Measurements from ENCODE around the gene PGLYRP1. TPM values are rescaled to one million over a fixed set of nuclear protein-coding genes. Genes with fewer than 3 reads are reported as not detected.
A peak's percentile ranks its signal among the peaks of the same experiment; 100 is the strongest.

The PGLYRP1 gene
- total RNA-seq, 2 experiments from 2014 or later, result not detected

- H3K27ac ChIP-seq (ENCODE audit: low read depth in 1 of 2, low read length in 2 of 2), result no peak overlapping the region
- H3K27me3 ChIP-seq (ENCODE audit: control insufficient read depth in 1 of 2, insufficient read depth in 2 of 2, low read length in 2 of 2), result peaks cover 4 to 5% of the 10 kb centered on the region in 2 experiments
- Mint-ChIP-seq H3K27ac (no peak overlapping the region), H3K4me1 (ENCODE audit: low read depth) (peaks cover 6% of the 10 kb centered on the region), H3K36me3 (ENCODE audit: low read depth) (peaks cover 48% of the 10 kb centered on the region), H3K9me3 (no peaks in the 10 kb centered on the region), H3K4me3 (no peak overlapping the region), H3K27me3 (peaks cover 14% of the 10 kb centered on the region)
- ChIA-PET POLR2A (no interaction called here), CTCF (interaction anchor here (1.2 kb wide), 1 partner anchor 17 kb away, joined by 4 read pairs; no protein-coding TSS in a partner anchor)
- peak; percentile 41 to 84 (median 59) for DNase-seq
- H3K36me3 ChIP-seq (ENCODE audit: insufficient read depth, low read length), result peaks cover 14% of the 10 kb centered on the region
- no peak overlapping the region for H3K4me3 ChIP-seq (ENCODE audit: low read length)
- H3K9me3 ChIP-seq (ENCODE audit: control insufficient read depth in 1 of 2, insufficient read depth in 1 of 2, low read length in 2 of 2), result no peaks in the 10 kb centered on the region
- peak; percentile 83 for TF ChIP-seq CTCF (IDR thresholded peaks at IDR 0.05)
- intact Hi-C loops (cut with DNase I, micrococcal nuclease), result loop anchor here in 1 of 2 experiments (10.0 kb wide), 1 partner anchor 235 kb away; no protein-coding TSS in a partner anchor
- ATAC-seq (ENCODE audit: poor library complexity), result peak; percentile 71
- H3K4me1 ChIP-seq (ENCODE audit: insufficient read depth, low read length), result peaks cover 9% of the 10 kb centered on the region
These were observed 13.0 kb downstream of the PGLYRP1 start for GRCh38 chr19:46009530-46010510.

GRCh38 chr19:46006411-46006810 is 16.4 kb downstream of the PGLYRP1 start:
- Histone ChIP-seq H3K27ac (ENCODE audit: low read depth in 1 of 2, low read length in 2 of 2) (no peak overlapping the region), H3K4me3 (ENCODE audit: low read length) (no peak overlapping the region), H3K36me3 (ENCODE audit: insufficient read depth, low read length) (peaks cover 11% of the 10 kb centered on the region), H3K9me3 (ENCODE audit: control insufficient read depth in 1 of 2, insufficient read depth in 1 of 2, low read length in 2 of 2) (no peaks in the 10 kb centered on the region), H3K4me1 (ENCODE audit: insufficient read depth, low read length) (peaks cover 5% of the 10 kb centered on the region), H3K27me3 (ENCODE audit: control insufficient read depth in 1 of 2, insufficient read depth in 2 of 2, low read length in 2 of 2) (no peaks in the 10 kb centered on the region)
- intact Hi-C loops (cut with DNase I, micrococcal nuclease), result no loop called here
- Mint-ChIP-seq H3K27ac (no peak overlapping the region), H3K9me3 (no peaks in the 10 kb centered on the region), H3K27me3 (peaks cover 7% of the 10 kb centered on the region), H3K4me1 (ENCODE audit: low read depth) (peaks cover 1% of the 10 kb centered on the region), H3K36me3 (ENCODE audit: low read depth) (peaks cover 50% of the 10 kb centered on the region), H3K4me3 (no peak overlapping the region)
- no peak for ATAC-seq (ENCODE audit: poor library complexity)
- DNase-seq, result no peak
- ChIA-PET POLR2A (no interaction called here), CTCF (no interaction called here)
- no peak for TF ChIP-seq CTCF (IDR thresholded peaks at IDR 0.05)

GRCh38 chr19:46002678-46003275 is 20.1 kb downstream of the PGLYRP1 start:
- Mint-ChIP-seq H3K9me3 (no peaks in the 10 kb centered on the region), H3K27ac (no peak overlapping the region), H3K4me1 (ENCODE audit: low read depth) (peaks cover 31% of the 10 kb centered on the region), H3K4me3 (no peak overlapping the region), H3K36me3 (ENCODE audit: low read depth) (peaks cover 35% of the 10 kb centered on the region), H3K27me3 (no peaks in the 10 kb centered on the region)
- peaks cover 20% of the 10 kb centered on the region for H3K4me1 ChIP-seq (ENCODE audit: insufficient read depth, low read length)
- ATAC-seq (ENCODE audit: poor library complexity) (no peak), DNase-seq (no peak)
- no peak for TF ChIP-seq CTCF (IDR thresholded peaks at IDR 0.05)
- no peaks in the 10 kb centered on the region for H3K9me3 ChIP-seq (ENCODE audit: control insufficient read depth in 1 of 2, insufficient read depth in 1 of 2, low read length in 2 of 2)
- ChIA-PET POLR2A (no interaction called here), CTCF (interaction anchor here (1.5 kb wide), 1 partner anchor 26 kb away, joined by 3 read pairs; no protein-coding TSS in a partner anchor)
- no peak overlapping the region for H3K27ac ChIP-seq (ENCODE audit: low read depth in 1 of 2, low read length in 2 of 2)
- no peak overlapping the region for H3K4me3 ChIP-seq (ENCODE audit: low read length)
- intact Hi-C loops (cut with DNase I, micrococcal nuclease), result no loop called here
- H3K27me3 ChIP-seq (ENCODE audit: control insufficient read depth in 1 of 2, insufficient read depth in 2 of 2, low read length in 2 of 2), result peaks cover 0 to 2% of the 10 kb centered on the region in 2 experiments
- peaks cover 11% of the 10 kb centered on the region for H3K36me3 ChIP-seq (ENCODE audit: insufficient read depth, low read length)
